CD4-positive, alpha-beta T cell (primary cell): ENCODE measurements around the gene TTC21A. TPM values are rescaled to one million over a fixed set of nuclear protein-coding genes. Genes with fewer than 3 reads are reported as not detected.

Experiments
- ATAC-seq: fragments of 200-7000 bp; cut with Tn5 transposase; one replicate; pipeline ENCODE4 v1.10.0; 2022; ENCODE audit warnings: mild to moderate bottlenecking; ENCODE audit not compliant: poor library complexity
- CTCF ChIA-PET: fragments of 350-600 bp; sonication (Branson Sonifier 250); formaldehyde crosslinking; loops from one replicate; lab custom pipeline; 2021; ENCODE audit warnings: antibody characterized with exemption, inconsistent platforms; lab: Charles Lee
- POLR2A ChIA-PET: fragments of 350-600 bp; sonication (Branson Sonifier 250); formaldehyde crosslinking; loops from one replicate; lab custom pipeline; 2021; ENCODE audit warnings: antibody characterized with exemption, inconsistent platforms; lab: Charles Lee
- DNase-seq, 14 experiments: peaks; one replicate each; pipeline ENCODE4 v3.0.0-alpha.2; 2013 to 2020; ENCODE audit warnings: mixed read lengths in 2 of 14
- H3K27ac ChIP-seq, 2 donors: one replicate each; pipeline versions ENCODE4 v1.5.1 to v1.7.0; 2013; ENCODE audit warnings: low read length in 2 of 2, low read depth in 1 of 2, mild to moderate bottlenecking in 1 of 2
- H3K27me3 ChIP-seq, 2 experiments: 1 replicate in 1 of 2; 2 replicates in 1 of 2; pipeline versions ENCODE4 v1.6.1 to v1.7.0; 2013; ENCODE audit warnings: low read length in 2 of 2, control low read depth in 1 of 2, mild to moderate bottlenecking in 1 of 2, moderate library complexity in 1 of 2; ENCODE audit not compliant: insufficient read depth in 2 of 2, control insufficient read depth in 1 of 2
- H3K36me3 ChIP-seq: one replicate; pipeline ENCODE4 v1.6.1; 2013; ENCODE audit warnings: low read length, control low read depth; ENCODE audit not compliant: insufficient read depth
- H3K4me1 ChIP-seq: one replicate; pipeline ENCODE4 v1.6.1; 2013; ENCODE audit warnings: low read length, control low read depth; ENCODE audit not compliant: insufficient read depth
- H3K4me3 ChIP-seq: one replicate; pipeline ENCODE4 v1.5.1; 2013; ENCODE audit warnings: mild to moderate bottlenecking, low read length, moderate library complexity
- H3K9me3 ChIP-seq, 2 experiments: 1 replicate in 1 of 2; 2 replicates in 1 of 2; pipeline versions ENCODE4 v1.6.1 to v1.7.0; 2013; ENCODE audit warnings: low read length in 2 of 2, mild to moderate bottlenecking in 2 of 2, control low read depth in 1 of 2, moderate library complexity in 1 of 2; ENCODE audit not compliant: control insufficient read depth in 1 of 2, insufficient read depth in 1 of 2
- H3K27ac Mint-ChIP-seq: one replicate; pipeline ENCODE4 v1.8.0; 2020; ENCODE audit warnings: mixed read lengths
- H3K27me3 Mint-ChIP-seq: one replicate; pipeline ENCODE4 v1.8.0; 2021; ENCODE audit warnings: mixed read lengths
- H3K36me3 Mint-ChIP-seq: one replicate; pipeline ENCODE4 v1.8.0; 2021; ENCODE audit warnings: low read depth, mixed read lengths
- H3K4me1 Mint-ChIP-seq: one replicate; pipeline ENCODE4 v1.8.0; 2021; ENCODE audit warnings: low read depth, mixed read lengths
- H3K4me3 Mint-ChIP-seq: one replicate; pipeline ENCODE4 v1.8.0; 2020; ENCODE audit warnings: mild to moderate bottlenecking, mixed read lengths
- H3K9me3 Mint-ChIP-seq: one replicate; pipeline ENCODE4 v1.8.0; 2020; ENCODE audit warnings: mixed read lengths
- intact Hi-C, 2 experiments: fragments of 100-400 bp; cut with DNase I in 1 of 2; cut with micrococcal nuclease in 1 of 2; formaldehyde crosslinking; loops; one replicate each; pipeline versions ENCODE4 v1.15.1 to v1.9.0; 2023 to 2025; cut with DNase I, micrococcal nuclease
- total RNA-seq, 174 experiments: library from RNA in 2 of 174; stranded (reverse) in 2 of 174; gene quantifications; one replicate each; pipeline ENCODE4 v1.2.3 and lab custom pipeline; 2021 to 2026
- TF ChIP-seq, protein P1 (sequence below): fragments of 200-600 bp; IDR thresholded peaks from one replicate; pipeline ENCODE4 v1.8.0; 2022; ENCODE audit warnings: antibody characterized with exemption, mild to moderate bottlenecking

The TTC21A gene
- total RNA-seq, 2 experiments from 2014 or later: 4.1 to 5.2 TPM

GRCh38 chr3:39180546-39181346, 73.3 kb downstream of the TTC21A start:
- intact Hi-C loops: no loop called here
- H3K9me3 ChIP-seq: no peaks in the 10 kb centered on the region
- TF ChIP-seq, protein P1, sequence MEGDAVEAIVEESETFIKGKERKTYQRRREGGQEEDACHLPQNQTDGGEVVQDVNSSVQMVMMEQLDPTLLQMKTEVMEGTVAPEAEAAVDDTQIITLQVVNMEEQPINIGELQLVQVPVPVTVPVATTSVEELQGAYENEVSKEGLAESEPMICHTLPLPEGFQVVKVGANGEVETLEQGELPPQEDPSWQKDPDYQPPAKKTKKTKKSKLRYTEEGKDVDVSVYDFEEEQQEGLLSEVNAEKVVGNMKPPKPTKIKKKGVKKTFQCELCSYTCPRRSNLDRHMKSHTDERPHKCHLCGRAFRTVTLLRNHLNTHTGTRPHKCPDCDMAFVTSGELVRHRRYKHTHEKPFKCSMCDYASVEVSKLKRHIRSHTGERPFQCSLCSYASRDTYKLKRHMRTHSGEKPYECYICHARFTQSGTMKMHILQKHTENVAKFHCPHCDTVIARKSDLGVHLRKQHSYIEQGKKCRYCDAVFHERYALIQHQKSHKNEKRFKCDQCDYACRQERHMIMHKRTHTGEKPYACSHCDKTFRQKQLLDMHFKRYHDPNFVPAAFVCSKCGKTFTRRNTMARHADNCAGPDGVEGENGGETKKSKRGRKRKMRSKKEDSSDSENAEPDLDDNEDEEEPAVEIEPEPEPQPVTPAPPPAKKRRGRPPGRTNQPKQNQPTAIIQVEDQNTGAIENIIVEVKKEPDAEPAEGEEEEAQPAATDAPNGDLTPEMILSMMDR: no peak
- H3K27ac ChIP-seq: peak overlapping the region; percentile 47 to 48
- H3K4me3 ChIP-seq: peak overlapping the region; percentile 53
- peak overlapping the region; percentile 71 for H3K27ac Mint-ChIP-seq
- H3K27me3 Mint-ChIP-seq: no peaks in the 10 kb centered on the region
- H3K4me3 Mint-ChIP-seq: peak overlapping the region; percentile 82
- no peaks in the 10 kb centered on the region for H3K27me3 ChIP-seq
- DNase-seq: peak; percentile 82 to 96 (median 88)
- H3K9me3 Mint-ChIP-seq: no peaks in the 10 kb centered on the region
- no peaks in the 10 kb centered on the region for H3K36me3 ChIP-seq
- H3K4me1 Mint-ChIP-seq: peaks cover 28% of the 10 kb centered on the region
- ATAC-seq: peak; percentile 88
- CTCF ChIA-PET: interaction anchor here (1.2 kb wide), 1 partner anchor 108 kb away, joined by 7 read pairs; no protein-coding TSS in a partner anchor
- peaks cover 40% of the 10 kb centered on the region for H3K4me1 ChIP-seq
- H3K36me3 Mint-ChIP-seq: no peaks in the 10 kb centered on the region
- POLR2A ChIA-PET: no interaction called here

- H3K27me3 ChIP-seq: no peaks in the 10 kb centered on the region
- peaks cover 28% of the 10 kb centered on the region for H3K4me1 Mint-ChIP-seq
- ATAC-seq: no peak
- peak in 1 of 14 experiments; percentile 38 for DNase-seq
- ChIA-PET CTCF (interaction anchor here (1.2 kb wide), 1 partner anchor 107 kb away, joined by 7 read pairs; no protein-coding TSS in a partner anchor), POLR2A (no interaction called here)
- no peaks in the 10 kb centered on the region for H3K27me3 Mint-ChIP-seq
- no peaks in the 10 kb centered on the region for H3K36me3 ChIP-seq
- TF ChIP-seq, protein P1: no peak
- peak overlapping the region; percentile 71 for H3K27ac Mint-ChIP-seq
- no peaks in the 10 kb centered on the region for H3K9me3 Mint-ChIP-seq
- H3K4me1 ChIP-seq: peaks cover 38% of the 10 kb centered on the region
- H3K36me3 Mint-ChIP-seq: no peaks in the 10 kb centered on the region
- peak overlapping the region; percentile 47 to 48 for H3K27ac ChIP-seq
- peak overlapping the region; percentile 26 for H3K4me3 ChIP-seq
- peak overlapping the region; percentile 55 for H3K4me3 Mint-ChIP-seq
- intact Hi-C loops: loop anchor here in 1 of 2 experiments (2.0 kb wide), 1 partner anchor 75 kb away; the partner anchor contains the start of genes GORASP1 and TTC21A
- H3K9me3 ChIP-seq: no peaks in the 10 kb centered on the region
Observed at GRCh38 chr3:39181408-39182335, 74.2 kb downstream of the TTC21A start.
